ENCODE measurements around the gene CWC25.
"Not testable (repeated sequence)": the region's sequence is repeated elsewhere in the genome, so short reads cannot be mapped to it uniquely, and the experiment has no call there.

CWC25 gene

GRCh38 chr17:38824899-38825761, at the start of gene CWC25:
TSS of gene CWC25 (minus strand) at chr17:38825321. CDS start at chr17:38825183, 138 bp downstream.
- peak; percentile 93 for DNase-seq

- no peak for DNase-seq
These were observed 48.7 kb upstream of the CWC25 start for GRCh38 chr17:38873640-38874380.

GRCh38 chr17:38872671-38873385, 47.7 kb upstream of the CWC25 start:
- DNase-seq, result no peak

- no peak for DNase-seq
These were observed 46.9 kb upstream of the CWC25 start for GRCh38 chr17:38872027-38872511.

- DNase-seq, result no peak
These were observed 46.3 kb upstream of the CWC25 start for GRCh38 chr17:38871247-38872015.

GRCh38 chr17:38870259-38871165, 45.4 kb upstream of the CWC25 start:
- DNase-seq, result peak; percentile 60

GRCh38 chr17:38869526-38870258, 44.6 kb upstream of the CWC25 start, which contains the start of gene LASP1:
TSS of gene LASP1 (plus strand) at chr17:38870058. CDS start at chr17:38870190, 132 bp downstream.
- DNase-seq, result peak; percentile 94

- DNase-seq, result peak; percentile 88
These were observed 43.9 kb upstream of the CWC25 start for GRCh38 chr17:38868817-38869525.

- DNase-seq, result peak; percentile 73
These were observed 43.1 kb upstream of the CWC25 start for GRCh38 chr17:38867968-38868816.

- peak; percentile 82 for DNase-seq
These were observed 42.3 kb upstream of the CWC25 start for GRCh38 chr17:38867179-38867967.

- no peak for DNase-seq
These were observed 39.7 kb upstream of the CWC25 start for GRCh38 chr17:38864636-38865398.

- DNase-seq, result no peak
These were observed 36.3 kb upstream of the CWC25 start for GRCh38 chr17:38861399-38861843.

GRCh38 chr17:38857271-38857670, 32.1 kb upstream of the CWC25 start:
- no peak for DNase-seq

GRCh38 chr17:38855101-38855714, 30.1 kb upstream of the CWC25 start:
- not testable (repeated sequence) for DNase-seq

- DNase-seq, result peak; percentile 98
These were observed 28.4 kb upstream of the CWC25 start, which contains the start of gene RPL23 for GRCh38 chr17:38853292-38854219. TSS of gene RPL23 (minus strand) at chr17:38853721. CDS start at chr17:38853710, 11 bp downstream.
